WTC11 (cell line): Measurements from ENCODE around the gene ZBTB21. TPM values are rescaled to one million over a fixed set of nuclear protein-coding genes. Genes with fewer than 3 reads are reported as not detected.

ENCODE experiments used
- ATAC-seq: fragments of 200-7000 bp; cut with Tn5 transposase; 2 replicates; pipeline ENCODE4 v1.10.0; 2021; ENCODE audit warnings: mild to moderate bottlenecking, moderate library complexity
- CTCF ChIA-PET: fragments of 300-600 bp; sonication (Branson Sonifier 250); formaldehyde crosslinking; loops from one replicate; lab custom pipeline; 2021; ENCODE audit warnings: antibody characterized with exemption; lab: Charles Lee
- POLR2A ChIA-PET: fragments of 350-600 bp; sonication (Branson Sonifier 250); formaldehyde crosslinking; loops from one replicate; lab custom pipeline; 2021; ENCODE audit warnings: antibody characterized with exemption; lab: Charles Lee
- DNase-seq: peaks from one replicate; pipeline ENCODE4 v3.0.0; 2021; ENCODE audit warnings: low spot score
- H3K27ac Mint-ChIP-seq: 2 replicates; pipeline ENCODE4 v1.8.0; 2021; ENCODE audit warnings: mixed read lengths
- H3K27me3 Mint-ChIP-seq: 2 replicates; pipeline ENCODE4 v1.8.0; 2021; ENCODE audit warnings: low read depth, mild to moderate bottlenecking, moderate library complexity, mixed read lengths
- H3K36me3 Mint-ChIP-seq: 2 replicates; pipeline ENCODE4 v1.8.0; 2021; ENCODE audit warnings: mixed read lengths
- H3K4me1 Mint-ChIP-seq: 2 replicates; pipeline ENCODE4 v1.8.0; 2022; ENCODE audit warnings: mixed read lengths
- H3K4me3 Mint-ChIP-seq: 2 replicates; pipeline ENCODE4 v1.8.0; 2021; ENCODE audit warnings: mild to moderate bottlenecking, moderate library complexity, mixed read lengths
- H3K9me3 Mint-ChIP-seq: 2 replicates; pipeline ENCODE4 v1.8.0; 2021; ENCODE audit warnings: mixed read lengths
- ATF1 ChIP-seq: sonication (generic); formaldehyde crosslinking; IDR thresholded peaks from 2 replicates; pipeline ENCODE4 v1.8.1; 2023; ENCODE audit warnings: mild to moderate bottlenecking, moderate library complexity, missing genetic modification reagents
- CBFB ChIP-seq: sonication (generic); formaldehyde crosslinking; IDR thresholded peaks from 2 replicates; pipeline ENCODE4 v1.8.1; 2022; ENCODE audit warnings: mild to moderate bottlenecking, low read depth, missing genetic modification reagents
- EMX1 ChIP-seq: fragments of 250-450 bp; sonication (Bioruptor Pico); IDR thresholded peaks from 2 replicates; pipeline ENCODE4 v1.8.0; 2021; ENCODE audit warnings: mild to moderate bottlenecking
- JAZF1 ChIP-seq: fragments of 250-450 bp; sonication (Bioruptor Pico); IDR thresholded peaks from 2 replicates; pipeline ENCODE4 v1.9.0; 2021; ENCODE audit warnings: moderate library complexity, mild to moderate bottlenecking, inconsistent platforms
- MXD4 ChIP-seq: fragments of 250-450 bp; sonication (Bioruptor Pico); IDR thresholded peaks from 2 replicates; pipeline ENCODE4 v1.8.0; 2021; ENCODE audit warnings: mild to moderate bottlenecking, moderate library complexity, borderline replicate concordance
- NFE2L1 ChIP-seq: sonication (generic); formaldehyde crosslinking; IDR thresholded peaks from 2 replicates; pipeline ENCODE4 v1.8.1; 2023; ENCODE audit warnings: missing genetic modification reagents
- NFYB ChIP-seq: sonication (generic); formaldehyde crosslinking; conservative IDR thresholded peaks from 2 replicates; pipeline ENCODE4 v1.8.0; 2022; ENCODE audit warnings: low read depth, missing genetic modification reagents
- OVOL2 ChIP-seq: fragments of 250-450 bp; sonication (Bioruptor Pico); IDR thresholded peaks from 2 replicates; pipeline ENCODE4 v1.9.0; 2021; ENCODE audit warnings: mild to moderate bottlenecking, borderline replicate concordance
- RELA ChIP-seq: sonication (generic); formaldehyde crosslinking; IDR thresholded peaks from 2 replicates; pipeline ENCODE4 v1.8.1; 2022; ENCODE audit warnings: missing genetic modification reagents, mild to moderate bottlenecking, borderline replicate concordance
- SMAD3 ChIP-seq: sonication (generic); formaldehyde crosslinking; IDR thresholded peaks from 2 replicates; pipeline ENCODE4 v1.8.0; 2022; ENCODE audit warnings: missing genetic modification reagents, mild to moderate bottlenecking, borderline replicate concordance
- TP53 ChIP-seq: sonication (generic); formaldehyde crosslinking; IDR thresholded peaks from 2 replicates; pipeline ENCODE4 v1.8.1; 2023; ENCODE audit warnings: mild to moderate bottlenecking, missing genetic modification reagents
- USF2 ChIP-seq: sonication (generic); formaldehyde crosslinking; IDR thresholded peaks from 2 replicates; pipeline ENCODE4 v1.8.1; 2023; ENCODE audit warnings: mild to moderate bottlenecking, missing genetic modification reagents, moderate library complexity
- ZNF138 ChIP-seq: sonication (generic); formaldehyde crosslinking; conservative IDR thresholded peaks from 2 replicates; pipeline ENCODE4 v1.8.1; 2022; ENCODE audit warnings: mild to moderate bottlenecking, moderate library complexity, missing genetic modification reagents
- ZNF232 ChIP-seq: sonication (generic); formaldehyde crosslinking; IDR thresholded peaks from 2 replicates; pipeline ENCODE4 v1.8.0; 2022; ENCODE audit warnings: mild to moderate bottlenecking, missing genetic modification reagents
- ZNF532 ChIP-seq: fragments of 250-450 bp; sonication (Bioruptor Pico); IDR thresholded peaks from 2 replicates; pipeline ENCODE4 v1.9.0; 2021; ENCODE audit warnings: mild to moderate bottlenecking, borderline replicate concordance
- ZNF671 ChIP-seq: fragments of 250-450 bp; sonication (Bioruptor Pico); IDR thresholded peaks from 2 replicates; pipeline ENCODE4 v1.8.0; 2021; ENCODE audit warnings: mild to moderate bottlenecking
- total RNA-seq: library from RNA; stranded (reverse); gene quantifications from 3 replicates; pipeline ENCODE4 v1.2.3, GENCODE V29; 2021
- TF ChIP-seq, protein P1 (sequence below): fragments of 250-450 bp; sonication (Bioruptor Pico); IDR thresholded peaks from 2 replicates; pipeline ENCODE4 v1.9.0; 2021; ENCODE audit warnings: mild to moderate bottlenecking
- TF ChIP-seq, protein P2 (sequence below): sonication (generic); formaldehyde crosslinking; IDR thresholded peaks from 2 replicates; pipeline ENCODE4 v1.8.1; 2022; ENCODE audit warnings: mild to moderate bottlenecking, missing genetic modification reagents, moderate library complexity, borderline replicate concordance
- TF ChIP-seq, protein P3 (sequence below): sonication (generic); formaldehyde crosslinking; IDR thresholded peaks from 2 replicates; pipeline ENCODE4 v1.8.0; 2022; ENCODE audit warnings: missing genetic modification reagents

The ZBTB21 gene
- total RNA-seq, 1 experiment from 2014 or later = 13.8 TPM

DNA sequence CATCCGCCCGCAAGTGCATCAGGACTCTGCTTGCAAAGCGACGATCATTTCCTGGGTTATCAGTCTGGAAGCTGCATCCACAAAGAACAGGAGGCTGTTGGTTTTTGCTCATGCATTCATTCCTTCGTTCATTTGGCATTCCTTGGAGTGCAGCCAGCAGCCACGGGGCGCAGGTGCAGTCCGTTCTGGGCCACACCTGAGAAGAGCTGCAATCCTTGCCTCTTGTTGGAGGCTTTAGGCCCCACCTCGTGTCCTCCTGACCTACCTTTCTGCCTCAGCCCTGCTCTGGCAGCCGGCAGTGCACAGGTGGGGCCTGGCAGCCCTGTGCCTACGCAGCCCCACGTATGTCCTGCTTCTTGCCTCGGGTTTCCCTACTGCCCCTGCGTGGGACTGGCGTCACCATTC is 36.7 kb downstream of the ZBTB21 start:
- Mint-ChIP-seq H3K27ac (no peak overlapping the region), H3K36me3 (no peaks in the 10 kb centered on the region), H3K9me3 (no peaks in the 10 kb centered on the region), H3K27me3 (no peaks in the 10 kb centered on the region; the same call in 1 of the 2 replicates), H3K4me1 (peaks cover 28% of the 10 kb centered on the region), H3K4me3 (no peak overlapping the region)
- CTCF ChIA-PET = interaction anchor here (0.5 to 3.3 kb wide), 8 partner anchors 13 to 840 kb away, joined by 3 to 33 read pairs (median 4); no protein-coding TSS in a partner anchor
- POLR2A ChIA-PET = no interaction called here
- DNase-seq (no peak), ATAC-seq (no peak)
- TF ChIP-seq EMX1 (CRISPR knock-in tag) (no peak), SMAD3 (no peak), RELA (CRISPR knock-in tag) (no peak), USF2 (CRISPR knock-in tag) (no peak), OVOL2 (CRISPR knock-in tag) (no peak), ZNF232 (CRISPR knock-in tag) (no peak), JAZF1 (CRISPR knock-in tag) (no peak), NFE2L1 (CRISPR knock-in tag) (no peak), ZNF671 (CRISPR knock-in tag) (no peak), ZNF138 (CRISPR knock-in tag) (no peak), ZNF532 (no peak)

GRCh38 chr21:41972511-41973205 is 37.5 kb downstream of the ZBTB21 start:
- Mint-ChIP-seq H3K27ac (peak overlapping the region; percentile 86), H3K4me3 (no peak overlapping the region), H3K27me3 (no peaks in the 10 kb centered on the region; the same call in 1 of the 2 replicates), H3K36me3 (no peaks in the 10 kb centered on the region), H3K9me3 (no peaks in the 10 kb centered on the region), H3K4me1 (peaks cover 36% of the 10 kb centered on the region)
- POLR2A ChIA-PET = no interaction called here
- ATAC-seq = no peak
- no peak for DNase-seq
- CTCF ChIA-PET = interaction anchor here (0.9 to 3.3 kb wide), 4 partner anchors 12 to 145 kb away, joined by 3 to 33 read pairs (median 10); no protein-coding TSS in a partner anchor
- TF ChIP-seq ATF1 (CRISPR knock-in tag) (no peak), ZNF671 (CRISPR knock-in tag) (no peak), NFYB (no peak), TP53 (no peak), CBFB (CRISPR knock-in tag) (no peak), ZNF532 (no peak), MXD4 (CRISPR knock-in tag) (no peak)
- TF ChIP-seq, protein P1, sequence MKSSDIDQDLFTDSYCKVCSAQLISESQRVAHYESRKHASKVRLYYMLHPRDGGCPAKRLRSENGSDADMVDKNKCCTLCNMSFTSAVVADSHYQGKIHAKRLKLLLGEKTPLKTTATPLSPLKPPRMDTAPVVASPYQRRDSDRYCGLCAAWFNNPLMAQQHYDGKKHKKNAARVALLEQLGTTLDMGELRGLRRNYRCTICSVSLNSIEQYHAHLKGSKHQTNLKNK (CRISPR knock-in tag) = no peak
- TF ChIP-seq, protein P2, sequence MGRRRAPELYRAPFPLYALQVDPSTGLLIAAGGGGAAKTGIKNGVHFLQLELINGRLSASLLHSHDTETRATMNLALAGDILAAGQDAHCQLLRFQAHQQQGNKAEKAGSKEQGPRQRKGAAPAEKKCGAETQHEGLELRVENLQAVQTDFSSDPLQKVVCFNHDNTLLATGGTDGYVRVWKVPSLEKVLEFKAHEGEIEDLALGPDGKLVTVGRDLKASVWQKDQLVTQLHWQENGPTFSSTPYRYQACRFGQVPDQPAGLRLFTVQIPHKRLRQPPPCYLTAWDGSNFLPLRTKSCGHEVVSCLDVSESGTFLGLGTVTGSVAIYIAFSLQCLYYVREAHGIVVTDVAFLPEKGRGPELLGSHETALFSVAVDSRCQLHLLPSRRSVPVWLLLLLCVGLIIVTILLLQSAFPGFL = no peak
- TF ChIP-seq, protein P3, sequence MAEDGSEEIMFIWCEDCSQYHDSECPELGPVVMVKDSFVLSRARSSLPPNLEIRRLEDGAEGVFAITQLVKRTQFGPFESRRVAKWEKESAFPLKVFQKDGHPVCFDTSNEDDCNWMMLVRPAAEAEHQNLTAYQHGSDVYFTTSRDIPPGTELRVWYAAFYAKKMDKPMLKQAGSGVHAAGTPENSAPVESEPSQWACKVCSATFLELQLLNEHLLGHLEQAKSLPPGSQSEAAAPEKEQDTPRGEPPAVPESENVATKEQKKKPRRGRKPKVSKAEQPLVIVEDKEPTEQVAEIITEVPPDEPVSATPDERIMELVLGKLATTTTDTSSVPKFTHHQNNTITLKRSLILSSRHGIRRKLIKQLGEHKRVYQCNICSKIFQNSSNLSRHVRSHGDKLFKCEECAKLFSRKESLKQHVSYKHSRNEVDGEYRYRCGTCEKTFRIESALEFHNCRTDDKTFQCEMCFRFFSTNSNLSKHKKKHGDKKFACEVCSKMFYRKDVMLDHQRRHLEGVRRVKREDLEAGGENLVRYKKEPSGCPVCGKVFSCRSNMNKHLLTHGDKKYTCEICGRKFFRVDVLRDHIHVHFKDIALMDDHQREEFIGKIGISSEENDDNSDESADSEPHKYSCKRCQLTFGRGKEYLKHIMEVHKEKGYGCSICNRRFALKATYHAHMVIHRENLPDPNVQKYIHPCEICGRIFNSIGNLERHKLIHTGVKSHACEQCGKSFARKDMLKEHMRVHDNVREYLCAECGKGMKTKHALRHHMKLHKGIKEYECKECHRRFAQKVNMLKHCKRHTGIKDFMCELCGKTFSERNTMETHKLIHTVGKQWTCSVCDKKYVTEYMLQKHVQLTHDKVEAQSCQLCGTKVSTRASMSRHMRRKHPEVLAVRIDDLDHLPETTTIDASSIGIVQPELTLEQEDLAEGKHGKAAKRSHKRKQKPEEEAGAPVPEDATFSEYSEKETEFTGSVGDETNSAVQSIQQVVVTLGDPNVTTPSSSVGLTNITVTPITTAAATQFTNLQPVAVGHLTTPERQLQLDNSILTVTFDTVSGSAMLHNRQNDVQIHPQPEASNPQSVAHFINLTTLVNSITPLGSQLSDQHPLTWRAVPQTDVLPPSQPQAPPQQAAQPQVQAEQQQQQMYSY (CRISPR knock-in tag) = no peak
